ENCODE results near the gene BIN2. TPM values are rescaled to one million over a fixed set of nuclear protein-coding genes. Genes with fewer than 3 reads are reported as not detected.

BIN2 gene
- total RNA-seq, 1 experiment from 2014 or later = not detected

DNA sequence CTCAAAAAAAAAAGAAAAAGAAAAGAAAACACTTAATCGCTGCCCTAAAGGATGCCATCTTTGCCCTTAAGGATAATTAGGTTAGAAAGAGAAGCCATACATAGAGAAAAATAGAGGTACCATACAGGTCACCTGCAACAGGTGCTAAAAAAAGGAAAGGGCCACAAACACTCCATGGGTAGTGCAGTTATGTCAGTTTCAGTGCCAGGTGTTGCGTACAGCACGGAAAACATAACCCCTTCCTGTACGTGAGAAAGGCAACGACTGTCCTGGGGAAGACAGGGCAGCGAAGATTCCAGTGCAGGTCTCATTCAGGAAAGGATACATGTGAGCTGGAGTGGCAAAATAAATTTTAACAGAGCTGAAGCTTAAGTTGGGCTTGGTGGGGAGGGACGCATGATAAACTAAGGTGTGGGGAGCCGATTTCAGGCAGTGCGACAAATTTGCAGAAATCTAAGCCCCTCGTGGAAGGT is 85.9 kb downstream of the BIN2 start:
- Mint-ChIP-seq H3K4me1 (peaks cover 11 to 14% of the 10 kb centered on the region in 2 experiments), H3K27me3 (ENCODE audit: low read depth) (no peaks in the 10 kb centered on the region), H3K4me3 (peak overlapping the region; percentile 94 to 98), H3K27ac (peak overlapping the region; percentile 99 to 100 (median 100)), H3K36me3 (ENCODE audit: insufficient read depth in 1 of 3, low read depth in 3 of 3) (peaks cover 26 to 34% (median 26%) of the 10 kb centered on the region in 3 experiments), H3K9me3 (no peaks in the 10 kb centered on the region)
- Histone ChIP-seq H2BK12ac (ENCODE audit: insufficient read length, low read depth, low read length) (no peak overlapping the region), H3K79me2 (ENCODE audit: insufficient read depth, low read length) (peaks cover 2% of the 10 kb centered on the region; the same call in 1 of the 2 replicates), H3K79me1 (ENCODE audit: insufficient read depth, low read depth, low read length, poor library complexity, severe bottlenecking) (no peaks in the 10 kb centered on the region), H3K23me2 (ENCODE audit: insufficient read length, low read depth, low read length, poor library complexity, severe bottlenecking) (peaks cover 4% of the 10 kb centered on the region), H3K9me3 (ENCODE audit: control insufficient read depth, low read depth, low read length) (no peaks in the 10 kb centered on the region), H4K5ac (ENCODE audit: insufficient read length, low read depth, low read length) (no peak overlapping the region), H3K27me3 (ENCODE audit: insufficient read depth, low read length) (no peaks in the 10 kb centered on the region), H2BK5ac (ENCODE audit: insufficient read length, low read length) (no peak overlapping the region), H2AFZ (ENCODE audit: low read length) (peak overlapping the region; percentile 6), H3K4me1 (ENCODE audit: insufficient read depth, low read length) (peaks cover 2% of the 10 kb centered on the region; the same call in 1 of the 2 replicates), H3K4me2 (ENCODE audit: insufficient read depth, insufficient read length, low read length) (peak overlapping the region; percentile 78), H3K14ac (ENCODE audit: insufficient read depth, low read length) (peak overlapping the region; percentile 9), H3K23ac (ENCODE audit: insufficient read length, low read depth, low read length) (no peak overlapping the region), H2AK5ac (ENCODE audit: insufficient read length, low read length) (no peak overlapping the region), H2BK20ac (ENCODE audit: low read depth, low read length, poor library complexity, severe bottlenecking) (no peak overlapping the region), H4K20me1 (ENCODE audit: control insufficient read depth, insufficient read depth, insufficient read length) (no peaks in the 10 kb centered on the region), H3K56ac (ENCODE audit: insufficient read length, low read depth, low read length) (no peak overlapping the region), H2BK120ac (ENCODE audit: low read depth, low read length, poor library complexity, severe bottlenecking) (no peak overlapping the region), H3T11ph (ENCODE audit: low read length) (no peak overlapping the region), H4K8ac (replicated peaks; ENCODE audit: insufficient read length, low read depth, low read length) (no peak overlapping the region), H3K4ac (ENCODE audit: low read depth, low read length) (no peak overlapping the region), H3K9ac (ENCODE audit: extremely low read depth, insufficient read length, low read length) (peak overlapping the region; percentile 79), H2BK15ac (ENCODE audit: low read depth, low read length) (no peak overlapping the region), H3K27ac (ENCODE audit: insufficient read length, low read depth, low read length) (peak overlapping the region; percentile 55), H4K91ac (ENCODE audit: insufficient read length, low read depth, low read length) (no peak overlapping the region), H3K18ac (ENCODE audit: insufficient read length, low read depth, low read length) (no peak overlapping the region)
- WGBS (ENCODE audit: extremely low coverage, insufficient read length, low lambda C conversion rate) = no CpG with 5 or more reads among the region's 10 CpGs
- TF ChIP-seq, protein P1, sequence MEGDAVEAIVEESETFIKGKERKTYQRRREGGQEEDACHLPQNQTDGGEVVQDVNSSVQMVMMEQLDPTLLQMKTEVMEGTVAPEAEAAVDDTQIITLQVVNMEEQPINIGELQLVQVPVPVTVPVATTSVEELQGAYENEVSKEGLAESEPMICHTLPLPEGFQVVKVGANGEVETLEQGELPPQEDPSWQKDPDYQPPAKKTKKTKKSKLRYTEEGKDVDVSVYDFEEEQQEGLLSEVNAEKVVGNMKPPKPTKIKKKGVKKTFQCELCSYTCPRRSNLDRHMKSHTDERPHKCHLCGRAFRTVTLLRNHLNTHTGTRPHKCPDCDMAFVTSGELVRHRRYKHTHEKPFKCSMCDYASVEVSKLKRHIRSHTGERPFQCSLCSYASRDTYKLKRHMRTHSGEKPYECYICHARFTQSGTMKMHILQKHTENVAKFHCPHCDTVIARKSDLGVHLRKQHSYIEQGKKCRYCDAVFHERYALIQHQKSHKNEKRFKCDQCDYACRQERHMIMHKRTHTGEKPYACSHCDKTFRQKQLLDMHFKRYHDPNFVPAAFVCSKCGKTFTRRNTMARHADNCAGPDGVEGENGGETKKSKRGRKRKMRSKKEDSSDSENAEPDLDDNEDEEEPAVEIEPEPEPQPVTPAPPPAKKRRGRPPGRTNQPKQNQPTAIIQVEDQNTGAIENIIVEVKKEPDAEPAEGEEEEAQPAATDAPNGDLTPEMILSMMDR (conservative IDR thresholded peaks at IDR 0.05) = no peak
- DNase-seq = no peak
